ENCODE data around the gene RNASE4.

DNA sequence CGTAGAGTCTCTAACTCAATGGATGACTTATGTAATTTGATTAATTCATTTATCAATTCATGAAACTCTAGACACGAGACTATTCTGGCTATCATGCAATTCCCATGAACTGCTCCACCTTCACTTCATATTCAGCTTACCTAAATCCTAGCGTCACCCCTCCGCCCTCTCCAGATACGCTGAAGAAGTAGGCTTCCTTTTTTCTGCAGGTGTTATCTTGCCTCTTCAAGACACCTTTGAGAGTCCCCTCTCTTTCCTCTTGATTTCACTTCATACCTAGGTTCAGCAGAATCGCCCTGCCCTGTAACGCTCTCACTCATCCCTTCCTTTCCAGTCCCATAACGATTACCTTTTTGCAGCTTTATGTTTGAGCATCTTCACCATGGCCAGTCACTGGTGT, 4.0 kb upstream of the RNASE4 start:
- no peak for TF ChIP-seq EZH2 (IDR thresholded peaks at IDR 0.05; ENCODE audit: low read length, unreplicated experiment)
- TF ChIP-seq, protein P1, sequence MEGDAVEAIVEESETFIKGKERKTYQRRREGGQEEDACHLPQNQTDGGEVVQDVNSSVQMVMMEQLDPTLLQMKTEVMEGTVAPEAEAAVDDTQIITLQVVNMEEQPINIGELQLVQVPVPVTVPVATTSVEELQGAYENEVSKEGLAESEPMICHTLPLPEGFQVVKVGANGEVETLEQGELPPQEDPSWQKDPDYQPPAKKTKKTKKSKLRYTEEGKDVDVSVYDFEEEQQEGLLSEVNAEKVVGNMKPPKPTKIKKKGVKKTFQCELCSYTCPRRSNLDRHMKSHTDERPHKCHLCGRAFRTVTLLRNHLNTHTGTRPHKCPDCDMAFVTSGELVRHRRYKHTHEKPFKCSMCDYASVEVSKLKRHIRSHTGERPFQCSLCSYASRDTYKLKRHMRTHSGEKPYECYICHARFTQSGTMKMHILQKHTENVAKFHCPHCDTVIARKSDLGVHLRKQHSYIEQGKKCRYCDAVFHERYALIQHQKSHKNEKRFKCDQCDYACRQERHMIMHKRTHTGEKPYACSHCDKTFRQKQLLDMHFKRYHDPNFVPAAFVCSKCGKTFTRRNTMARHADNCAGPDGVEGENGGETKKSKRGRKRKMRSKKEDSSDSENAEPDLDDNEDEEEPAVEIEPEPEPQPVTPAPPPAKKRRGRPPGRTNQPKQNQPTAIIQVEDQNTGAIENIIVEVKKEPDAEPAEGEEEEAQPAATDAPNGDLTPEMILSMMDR (conservative IDR thresholded peaks at IDR 0.05; ENCODE audit: low read depth, low read length), result no peak

Data from PC-3 (cell line).